ENCODE data around the gene MFRP. TPM values are rescaled to one million over a fixed set of nuclear protein-coding genes. Genes with fewer than 3 reads are reported as not detected.

The MFRP gene
- total RNA-seq, 1 donor from 2014 or later: not detected

- intact Hi-C loops (cut with micrococcal nuclease): loop anchor here (1.0 to 5.0 kb wide), 5 partner anchors 17 to 530 kb away; partner anchors contain the start of genes DDX6, NLRX1, RPS25 and TRAPPC4
These were observed 25.6 kb downstream of the MFRP start for GRCh38 chr11:119320776-119321524.

GRCh38 chr11:119320240-119320775 is 26.2 kb downstream of the MFRP start:
- intact Hi-C loops (cut with micrococcal nuclease): loop anchor here (5.0 kb wide), 2 partner anchors 303 to 408 kb away; partner anchors contain the start of genes RPS25 and TRAPPC4

GRCh38 chr11:119319700-119320239 is 26.7 kb downstream of the MFRP start:
- intact Hi-C loops (cut with micrococcal nuclease): loop anchor here (5.0 kb wide), 2 partner anchors 302 to 407 kb away; partner anchors contain the start of genes RPS25 and TRAPPC4

GRCh38 chr11:119319136-119319699 is 27.3 kb downstream of the MFRP start:
- intact Hi-C loops (cut with micrococcal nuclease): no loop called here

- intact Hi-C loops (cut with micrococcal nuclease): no loop called here
These were observed 28.0 kb downstream of the MFRP start for GRCh38 chr11:119318240-119319135.

- intact Hi-C loops (cut with micrococcal nuclease): loop anchor here (2.0 kb wide), 1 partner anchor 223 kb away; a partner anchor contains a TSS
These were observed 28.8 kb downstream of the MFRP start for GRCh38 chr11:119317592-119318239.

GRCh38 chr11:119316729-119317591 is 29.5 kb downstream of the MFRP start, which contains the start of gene MCAM:
TSS of gene MCAM (minus strand) at chr11:119317130. CDS start at chr11:119317101, 29 bp downstream.
- intact Hi-C loops (cut with micrococcal nuclease): loop anchor here (2.0 kb wide), 1 partner anchor 222 kb away; a partner anchor contains a TSS

- intact Hi-C loops (cut with micrococcal nuclease): loop anchor here (2.0 kb wide), 1 partner anchor 221 kb away; a partner anchor contains a TSS
These were observed 30.3 kb downstream of the MFRP start for GRCh38 chr11:119316016-119316728.

GRCh38 chr11:119315131-119316015 is 31.1 kb downstream of the MFRP start:
- intact Hi-C loops (cut with micrococcal nuclease): loop anchor here (2.0 kb wide), 1 partner anchor 221 kb away; a partner anchor contains a TSS

GRCh38 chr11:119314726-119315125 is 31.8 kb downstream of the MFRP start:
- intact Hi-C loops (cut with micrococcal nuclease): no loop called here

- intact Hi-C loops (cut with micrococcal nuclease): no loop called here
These were observed 35.8 kb downstream of the MFRP start for GRCh38 chr11:119310682-119311052.

GRCh38 chr11:119309953-119310681 is 36.4 kb downstream of the MFRP start:
- intact Hi-C loops (cut with micrococcal nuclease): no loop called here

GRCh38 chr11:119309411-119309810 is 37.1 kb downstream of the MFRP start:
- intact Hi-C loops (cut with micrococcal nuclease): no loop called here

- intact Hi-C loops (cut with micrococcal nuclease): loop anchor here (2.0 kb wide), 1 partner anchor 15 kb away; no protein-coding TSS in a partner anchor
These were observed 38.5 kb downstream of the MFRP start for GRCh38 chr11:119307974-119308373.

GRCh38 chr11:119307219-119307618 is 39.3 kb downstream of the MFRP start:
- intact Hi-C loops (cut with micrococcal nuclease): loop anchor here (2.0 kb wide), 1 partner anchor 16 kb away; no protein-coding TSS in a partner anchor

- intact Hi-C loops (cut with micrococcal nuclease): loop anchor here (2.0 kb wide), 1 partner anchor 16 kb away; no protein-coding TSS in a partner anchor
These were observed 40.1 kb downstream of the MFRP start for GRCh38 chr11:119306373-119306890.
